HCT116 (cell line): ENCODE measurements around the gene USP50. TPM values are rescaled to one million over a fixed set of nuclear protein-coding genes. Genes with fewer than 3 reads are reported as not detected.

ENCODE experiments used
- ATAC-seq: fragments of 200-7000 bp; cut with Tn5 transposase; 2 replicates; pipeline ENCODE4 v1.9.1; 2020; ENCODE audit warnings: mild to moderate bottlenecking, moderate library complexity
- BruUV-seq: library from RNA; stranded (reverse); fragments of 400-500 nt; replicated peaks from 2 replicates; lab custom pipeline; 2021; lab: Mats Ljungman, UMichigan
- CTCF ChIA-PET: fragments of 300-600 bp; sonication (Branson Sonifier 250); formaldehyde crosslinking; loops from one replicate; lab custom pipeline; 2021; ENCODE audit warnings: antibody characterized with exemption; lab: Charles Lee
- POLR2A ChIA-PET: fragments of 300-600, 350-600 bp; sonication (Branson Sonifier 250); formaldehyde crosslinking; loops from one replicate; lab custom pipeline; 2021; ENCODE audit warnings: antibody characterized with exemption; lab: Charles Lee
- RAD21 ChIA-PET, 2 experiments: fragments of 300-600 bp; sonication (Branson Sonifier 250); formaldehyde crosslinking; loops; one replicate each; lab custom pipeline; 2023; ENCODE audit warnings: low total read pairs in 2 of 2; ENCODE audit not compliant: uncharacterized antibody in 2 of 2, unreplicated experiment in 2 of 2, low non-redundant PET in 1 of 2; lab: Charles Lee
- DNase-seq: peaks from one replicate; pipeline ENCODE4 v3.0.0-alpha.2; 2010; ENCODE audit warnings: low read depth, low spot score
- H2AFZ ChIP-seq: fragments of 200-600 bp; shearing (Covaris generic), sonication (generic); 2 replicates; pipeline ENCODE4 v1.6.1; 2017; ENCODE audit warnings: low read depth, mixed run types, mixed read lengths, antibody characterized with exemption, low read length; ENCODE audit not compliant: poor library complexity, severe bottlenecking
- H3K27ac ChIP-seq: 2 replicates; pipeline ENCODE4 v1.5.1; 2012; ENCODE audit warnings: low read depth, low read length
- H3K27me3 ChIP-seq: fragments of 200-600 bp; sonication (generic); 2 replicates; pipeline ENCODE4 v1.6.1; 2016; ENCODE audit warnings: mixed run types, low read length, mixed read lengths; ENCODE audit not compliant: insufficient read depth
- H3K36me3 ChIP-seq, 2 experiments: fragments of 200-500 bp in 1 of 2; fragments of 200-600 bp in 1 of 2; sonication (Bioruptor generic) in 1 of 2; sonication (generic) in 1 of 2; 2 replicates each; pipeline versions ENCODE4 v1.5.1 to v1.6.1; 2014 to 2016; ENCODE audit warnings: low read length in 2 of 2, inconsistent platforms in 1 of 2, mixed read lengths in 1 of 2, mixed run types in 1 of 2; ENCODE audit not compliant: insufficient read depth in 2 of 2, control insufficient read depth in 1 of 2
- H3K4me1 ChIP-seq, 2 experiments: fragments of 200-600 bp in 1 of 2; sonication (generic) in 1 of 2; 2 replicates each; pipeline versions ENCODE4 v1.5.1 to v1.6.1; 2012 to 2017; ENCODE audit warnings: low read length in 2 of 2, inconsistent platforms in 1 of 2, mild to moderate bottlenecking in 1 of 2, mixed read lengths in 1 of 2, mixed run types in 1 of 2, moderate library complexity in 1 of 2; ENCODE audit not compliant: insufficient read depth in 2 of 2, control insufficient read depth in 1 of 2
- H3K4me2 ChIP-seq: fragments of 200-600 bp; sonication (generic); 2 replicates; pipeline ENCODE4 v1.6.1; 2017; ENCODE audit warnings: mixed run types, low read length, mixed read lengths
- H3K4me3 ChIP-seq, 2 experiments: fragments of 200-600 bp in 1 of 2; sonication (generic) in 1 of 2; replicated peaks in 1 of 2; 2 replicates each; pipeline ENCODE4 v1.5.1; 2011 to 2016; ENCODE audit warnings: low read length in 2 of 2, control low read depth in 1 of 2, low read depth in 1 of 2, mild to moderate bottlenecking in 1 of 2, mixed read lengths in 1 of 2, mixed run types in 1 of 2
- H3K79me2 ChIP-seq: fragments of 200-600 bp; sonication (generic); 2 replicates; pipeline ENCODE4 v1.6.1; 2017; ENCODE audit warnings: mild to moderate bottlenecking, mixed run types, low read length, moderate library complexity, mixed read lengths; ENCODE audit not compliant: insufficient read depth
- H3K9ac ChIP-seq: fragments of 200-600 bp; sonication (generic); 2 replicates; pipeline ENCODE4 v1.6.1; 2016; ENCODE audit warnings: low read length, mixed read lengths
- H3K9me2 ChIP-seq: fragments of 200-600 bp; sonication (generic), shearing (Covaris generic); 2 replicates; pipeline ENCODE4 v1.6.1; 2017; ENCODE audit warnings: mixed run types, mild to moderate bottlenecking, moderate library complexity; ENCODE audit not compliant: insufficient read depth
- H3K9me3 ChIP-seq, 2 experiments: fragments of 200-500 bp in 1 of 2; fragments of 200-600 bp in 1 of 2; sonication (Bioruptor generic) in 1 of 2; sonication (generic) in 1 of 2; 2 replicates each; pipeline ENCODE4 v1.6.1; 2014 to 2017; ENCODE audit warnings: low read length in 2 of 2, mixed read lengths in 2 of 2, inconsistent platforms in 1 of 2, low read depth in 1 of 2, mild to moderate bottlenecking in 1 of 2, mixed run types in 1 of 2, moderate library complexity in 1 of 2; ENCODE audit not compliant: control insufficient read depth in 1 of 2, insufficient read depth in 1 of 2
- H4K20me1 ChIP-seq: fragments of 200-600 bp; sonication (generic), shearing (Covaris generic); 2 replicates; pipeline ENCODE4 v1.6.1; 2017; ENCODE audit warnings: mixed run types, mild to moderate bottlenecking, moderate library complexity; ENCODE audit not compliant: insufficient read depth
- ATF3 ChIP-seq: IDR thresholded peaks from 2 replicates; pipeline ENCODE4 v1.6.1; 2012
- CBX3 ChIP-seq: IDR thresholded peaks from 2 replicates; pipeline ENCODE4 v1.6.1; 2012; ENCODE audit warnings: low read depth
- ELF1 ChIP-seq: IDR thresholded peaks from 2 replicates; pipeline ENCODE4 v1.6.1; 2012; ENCODE audit warnings: low read depth, borderline replicate concordance
- EZH2 ChIP-seq: fragments of 200-600 bp; sonication (generic); IDR thresholded peaks from 2 replicates; pipeline ENCODE4 v1.6.1; 2017; ENCODE audit warnings: antibody characterized with exemption, mixed run types
- EZH2phosphoT487 ChIP-seq: fragments of 200-600 bp; IDR thresholded peaks from 2 replicates; pipeline ENCODE4 v1.6.1; 2018; ENCODE audit warnings: antibody characterized with exemption, borderline replicate concordance
- JUND ChIP-seq: IDR thresholded peaks from 2 replicates; pipeline ENCODE4 v1.6.1; 2012
- MAX ChIP-seq: IDR thresholded peaks from 2 replicates; pipeline ENCODE4 v1.6.1; 2012
- POLR2AphosphoS5 ChIP-seq: IDR thresholded peaks from 2 replicates; pipeline ENCODE4 v1.6.1; 2011; ENCODE audit warnings: mild to moderate bottlenecking, low read depth, low read length, moderate library complexity
- SIN3A ChIP-seq: IDR thresholded peaks from 2 replicates; pipeline ENCODE4 v1.6.1; 2012; ENCODE audit warnings: low read depth
- SP1 ChIP-seq: IDR thresholded peaks from 2 replicates; pipeline ENCODE4 v1.6.1; 2012; ENCODE audit warnings: low read depth
- SRF ChIP-seq: IDR thresholded peaks from 2 replicates; pipeline ENCODE4 v1.6.1; 2012; ENCODE audit warnings: low read depth
- TCF7L2 ChIP-seq: IDR thresholded peaks from 2 replicates; pipeline ENCODE4 v1.7.0; 2011; ENCODE audit warnings: borderline replicate concordance, inconsistent platforms; ENCODE audit not compliant: insufficient read depth, insufficient read length; ENCODE audit errors: extremely low read depth
- ZBTB33 ChIP-seq: IDR thresholded peaks from 2 replicates; pipeline ENCODE4 v1.6.1; 2011; ENCODE audit warnings: mild to moderate bottlenecking, low read length, moderate library complexity; ENCODE audit not compliant: insufficient replicate concordance; ENCODE audit errors: extremely low read depth
- intact Hi-C: fragments of 100-400 bp; cut with micrococcal nuclease; formaldehyde crosslinking; loops from 2 replicates; pipeline ENCODE4 v1.10.0; 2022
- total RNA-seq: library from RNA; stranded (reverse); gene quantifications from one replicate; pipeline ENCODE4 v1.2.1, GENCODE V29; 2021; ENCODE audit not compliant: unreplicated experiment

Gene USP50
- total RNA-seq, 1 experiment from 2014 or later = not detected

GRCh38 chr15:50452927-50453326 is 93.5 kb downstream of the USP50 start:
- Histone ChIP-seq H2AFZ (no peak overlapping the region), H3K9me2 (no peaks in the 10 kb centered on the region), H3K27me3 (no peaks in the 10 kb centered on the region), H3K79me2 (peaks cover 26% of the 10 kb centered on the region), H3K9ac (no peak overlapping the region), H3K4me1 (no peaks in the 10 kb centered on the region), H4K20me1 (no peaks in the 10 kb centered on the region), H3K4me3 (no peak overlapping the region), H3K27ac (no peak overlapping the region), H3K4me2 (no peak overlapping the region), H3K9me3 (no peaks in the 10 kb centered on the region), H3K36me3 (peaks cover 4% of the 10 kb centered on the region in 2 experiments; a peak in 1 of 4 replicates)
- ChIA-PET CTCF (no interaction called here), POLR2A (no interaction called here), RAD21 (no interaction called here)
- no peak for ATAC-seq
- intact Hi-C loops = no loop called here
- BruUV-seq = no TSS peak
- no peak for DNase-seq
- no peak for TF ChIP-seq SRF
- TF ChIP-seq ATF3 = no peak
- TF ChIP-seq ZBTB33 = no peak
- TF ChIP-seq SIN3A = no peak
- no peak for TF ChIP-seq TCF7L2
- TF ChIP-seq EZH2 = no peak
- no peak for TF ChIP-seq MAX
- TF ChIP-seq EZH2phosphoT487 = no peak
- TF ChIP-seq CBX3 = no peak
- no peak for TF ChIP-seq POLR2AphosphoS5
- TF ChIP-seq JUND = no peak
- TF ChIP-seq SP1 = no peak
- no peak for TF ChIP-seq ELF1

Other genes starting within 250 kb of the USP50 start
- gene GABPB1, start 191.5 kb downstream of the USP50 start, total RNA-seq = 20.1 TPM
- 67.9 TPM for gene USP8, start 122.3 kb downstream of the USP50 start, total RNA-seq
- 26.3 TPM for gene TRPM7, start 140.1 kb upstream of the USP50 start, total RNA-seq
- gene SPPL2A, start 219.0 kb upstream of the USP50 start, total RNA-seq = 61.0 TPM